Liver (tissue), 9 donors: ENCODE results near the gene GPRC5B. TPM values are rescaled to one million over a fixed set of nuclear protein-coding genes. Genes with fewer than 3 reads are reported as not detected.

Experiments
- DNase-seq: peaks from one replicate; pipeline ENCODE4 v3.0.0-alpha.2; 2017; ENCODE audit warnings: low spot score
- H3K27ac ChIP-seq, 2 donors: one replicate each; pipeline ENCODE4 v1.7.0; 2013; ENCODE audit warnings: inconsistent platforms in 2 of 2, low read length in 2 of 2, control low read depth in 1 of 2, low read depth in 1 of 2, mild to moderate bottlenecking in 1 of 2
- H3K27me3 ChIP-seq, 4 donors: one replicate each; pipeline versions ENCODE4 v1.6.1 to v1.7.0; 2013; ENCODE audit warnings: low read length in 3 of 4, inconsistent platforms in 1 of 4, mild to moderate bottlenecking in 1 of 4, moderate library complexity in 1 of 4; ENCODE audit not compliant: control insufficient read depth in 4 of 4, insufficient read depth in 4 of 4
- H3K36me3 ChIP-seq, 4 donors: one replicate each; pipeline versions ENCODE4 v1.6.1 to v1.7.0; 2013; ENCODE audit warnings: low read length in 3 of 4, mild to moderate bottlenecking in 3 of 4, low read depth in 1 of 4, moderate library complexity in 1 of 4; ENCODE audit not compliant: control insufficient read depth in 4 of 4, insufficient read depth in 3 of 4
- H3K4me1 ChIP-seq, 4 donors: one replicate each; pipeline versions ENCODE4 v1.6.1 to v1.7.0; 2013; ENCODE audit warnings: low read length in 3 of 4, mild to moderate bottlenecking in 3 of 4, moderate library complexity in 1 of 4; ENCODE audit not compliant: control insufficient read depth in 4 of 4, insufficient read depth in 4 of 4
- H3K4me3 ChIP-seq, 3 donors: one replicate each; pipeline versions ENCODE4 v1.6.1 to v1.7.0; 2013; ENCODE audit warnings: low read length in 3 of 3, control low read depth in 1 of 3, low read depth in 1 of 3, mild to moderate bottlenecking in 1 of 3
- H3K9ac ChIP-seq, 2 donors: one replicate each; pipeline ENCODE4 v1.7.0; 2013; ENCODE audit warnings: low read length in 2 of 2, mild to moderate bottlenecking in 2 of 2, moderate library complexity in 2 of 2, control low read depth in 1 of 2, low read depth in 1 of 2
- H3K9me3 ChIP-seq, 4 donors: one replicate each; pipeline versions ENCODE4 v1.6.1 to v1.7.0; 2013; ENCODE audit warnings: low read length in 3 of 4; ENCODE audit not compliant: control insufficient read depth in 4 of 4
- CTCF ChIP-seq: fragments of 150-350 bp; IDR thresholded peaks from 2 replicates; pipeline ENCODE4 v1.5.1; 2017; ENCODE audit warnings: improper control_type of control experiment, low read depth, low read length; ENCODE audit not compliant: missing input control
- EGR1 ChIP-seq, 2 donors: IDR thresholded peaks; 2 replicates each; pipeline ENCODE4 v1.6.1; 2016 to 2018; ENCODE audit warnings: antibody characterized with exemption in 2 of 2, low read depth in 2 of 2
- FOXA1 ChIP-seq: IDR thresholded peaks from 2 replicates; pipeline ENCODE4 v1.6.1; 2016; ENCODE audit warnings: antibody characterized with exemption
- FOXA2 ChIP-seq: IDR thresholded peaks from 2 replicates; pipeline ENCODE4 v1.6.1; 2016; ENCODE audit warnings: antibody characterized with exemption
- GABPA ChIP-seq, 2 donors: IDR thresholded peaks in 1 of 2; conservative IDR thresholded peaks in 1 of 2; 2 replicates each; pipeline ENCODE4 v1.6.1; 2016; ENCODE audit warnings: antibody characterized with exemption in 2 of 2, mild to moderate bottlenecking in 1 of 2, moderate library complexity in 1 of 2
- HNF4A ChIP-seq, 2 donors: conservative IDR thresholded peaks; 2 replicates each; pipeline ENCODE4 v1.6.1; 2016; ENCODE audit warnings: antibody characterized with exemption in 2 of 2, mild to moderate bottlenecking in 2 of 2
- HNF4G ChIP-seq: IDR thresholded peaks from 2 replicates; pipeline ENCODE4 v1.6.1; 2016; ENCODE audit warnings: antibody characterized with exemption
- NR2F2 ChIP-seq: IDR thresholded peaks from 2 replicates; pipeline ENCODE4 v1.6.1; 2016; ENCODE audit warnings: antibody characterized with exemption
- RAD21 ChIP-seq, 2 donors: IDR thresholded peaks; 2 replicates each; pipeline ENCODE4 v1.6.1; 2016; ENCODE audit warnings: antibody characterized with exemption in 2 of 2, mild to moderate bottlenecking in 2 of 2
- RXRA ChIP-seq, 2 donors: IDR thresholded peaks; 2 replicates each; pipeline ENCODE4 v1.6.1; 2017 to 2018; ENCODE audit warnings: antibody characterized with exemption in 2 of 2, mild to moderate bottlenecking in 1 of 2
- SP1 ChIP-seq: IDR thresholded peaks from 2 replicates; pipeline ENCODE4 v1.6.1; 2018; ENCODE audit warnings: antibody characterized with exemption, mild to moderate bottlenecking
- TAF1 ChIP-seq: conservative IDR thresholded peaks from 2 replicates; pipeline ENCODE4 v1.6.1; 2016; ENCODE audit warnings: antibody characterized with exemption, mild to moderate bottlenecking
- YY1 ChIP-seq: IDR thresholded peaks from 2 replicates; pipeline ENCODE4 v1.6.1; 2016; ENCODE audit warnings: antibody characterized with exemption, mild to moderate bottlenecking
- ZBTB33 ChIP-seq: IDR thresholded peaks from 2 replicates; pipeline ENCODE4 v1.6.1; 2016; ENCODE audit warnings: antibody characterized with exemption
- WGBS: extraction: QIAGEN DNeasy Blood & Tissue Kit; methylation state at CpG from one replicate; pipeline ENCODE4 v1.1.7; 2013; 5-methylcytosine and 5-hydroxymethylcytosine counted together
- polyA plus RNA-seq, 2 donors: library from polyadenylated mRNA; stranded (reverse) in 1 of 2; unstranded in 1 of 2; fragments of 200-250 nt in 1 of 2; fragments of >200 nt in 1 of 2; fragmentation: Nextera tagmentation in 1 of 2; extraction: Ambion mirVana in 1 of 2; gene quantifications; one replicate each; pipeline versions ENCODE4 v1.2.1 to v1.2.3, GENCODE V29; 2013 to 2015
- total RNA-seq, 2 donors: library from RNA; depleted of rRNA; stranded (reverse); fragments of >200 nt; gene quantifications; one replicate each; pipeline ENCODE4 v1.2.3, GENCODE V29; 2014
- TF ChIP-seq, protein P1 (sequence below): IDR thresholded peaks from 2 replicates; pipeline ENCODE4 v1.6.1; 2016; ENCODE audit warnings: antibody characterized with exemption, mild to moderate bottlenecking
- TF ChIP-seq, protein P2 (sequence below): IDR thresholded peaks from 2 replicates; pipeline ENCODE4 v1.6.1; 2016; ENCODE audit warnings: antibody characterized with exemption
- donor health status: healthy.
- donor health status: healthy.
- donor health status: healthy.
- donor health status: healthy.
- donor health status: healthy.

Gene GPRC5B
- total and polyA plus RNA-seq, 4 donors, result 1.5 to 4.7 (median 2.7) TPM

DNA sequence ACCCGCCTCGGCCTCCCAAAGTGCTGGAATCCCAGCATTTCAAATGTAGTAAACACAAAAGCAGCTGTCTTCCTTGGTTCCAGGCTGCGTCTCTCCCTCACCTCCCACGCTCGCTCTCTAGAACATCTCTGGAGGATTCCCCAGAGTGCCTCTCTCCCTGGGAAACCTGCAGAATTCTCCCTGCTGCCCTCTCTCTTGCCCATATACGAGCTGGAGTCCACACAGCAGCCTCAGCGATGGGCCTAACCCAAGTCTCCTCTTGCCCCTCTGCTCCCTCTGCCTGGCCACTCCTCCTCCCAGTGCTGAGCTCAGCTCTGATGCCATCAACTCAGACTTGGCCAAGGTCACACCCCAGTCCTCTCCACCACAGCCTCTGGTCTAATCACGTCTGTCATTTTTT is 10.6 kb downstream of the GPRC5B start:
- Histone ChIP-seq H3K36me3 (no peaks in the 10 kb centered on the region), H3K9ac (no peak overlapping the region), H3K27me3 (no peaks in the 10 kb centered on the region), H3K4me1 (no peaks in the 10 kb centered on the region), H3K9me3 (no peaks in the 10 kb centered on the region), H3K27ac (no peak overlapping the region), H3K4me3 (no peak overlapping the region)
- DNase-seq, result no peak
- 78% methylated on average over 8 of the region's 8 CpGs for WGBS
- TF ChIP-seq FOXA2, result no peak
- no peak for TF ChIP-seq NR2F2
- TF ChIP-seq, protein P1, sequence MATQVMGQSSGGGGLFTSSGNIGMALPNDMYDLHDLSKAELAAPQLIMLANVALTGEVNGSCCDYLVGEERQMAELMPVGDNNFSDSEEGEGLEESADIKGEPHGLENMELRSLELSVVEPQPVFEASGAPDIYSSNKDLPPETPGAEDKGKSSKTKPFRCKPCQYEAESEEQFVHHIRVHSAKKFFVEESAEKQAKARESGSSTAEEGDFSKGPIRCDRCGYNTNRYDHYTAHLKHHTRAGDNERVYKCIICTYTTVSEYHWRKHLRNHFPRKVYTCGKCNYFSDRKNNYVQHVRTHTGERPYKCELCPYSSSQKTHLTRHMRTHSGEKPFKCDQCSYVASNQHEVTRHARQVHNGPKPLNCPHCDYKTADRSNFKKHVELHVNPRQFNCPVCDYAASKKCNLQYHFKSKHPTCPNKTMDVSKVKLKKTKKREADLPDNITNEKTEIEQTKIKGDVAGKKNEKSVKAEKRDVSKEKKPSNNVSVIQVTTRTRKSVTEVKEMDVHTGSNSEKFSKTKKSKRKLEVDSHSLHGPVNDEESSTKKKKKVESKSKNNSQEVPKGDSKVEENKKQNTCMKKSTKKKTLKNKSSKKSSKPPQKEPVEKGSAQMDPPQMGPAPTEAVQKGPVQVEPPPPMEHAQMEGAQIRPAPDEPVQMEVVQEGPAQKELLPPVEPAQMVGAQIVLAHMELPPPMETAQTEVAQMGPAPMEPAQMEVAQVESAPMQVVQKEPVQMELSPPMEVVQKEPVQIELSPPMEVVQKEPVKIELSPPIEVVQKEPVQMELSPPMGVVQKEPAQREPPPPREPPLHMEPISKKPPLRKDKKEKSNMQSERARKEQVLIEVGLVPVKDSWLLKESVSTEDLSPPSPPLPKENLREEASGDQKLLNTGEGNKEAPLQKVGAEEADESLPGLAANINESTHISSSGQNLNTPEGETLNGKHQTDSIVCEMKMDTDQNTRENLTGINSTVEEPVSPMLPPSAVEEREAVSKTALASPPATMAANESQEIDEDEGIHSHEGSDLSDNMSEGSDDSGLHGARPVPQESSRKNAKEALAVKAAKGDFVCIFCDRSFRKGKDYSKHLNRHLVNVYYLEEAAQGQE, result no peak
- TF ChIP-seq RAD21 (IDR thresholded peaks at IDR 0.05), result no peak
- no peak for TF ChIP-seq HNF4A (conservative IDR thresholded peaks at IDR 0.05)
- TF ChIP-seq CTCF, result no peak
- TF ChIP-seq FOXA1, result no peak
- TF ChIP-seq YY1, result no peak
- TF ChIP-seq RXRA (IDR thresholded peaks at IDR 0.05), result no peak
- no peak for TF ChIP-seq EGR1 (IDR thresholded peaks at IDR 0.05; ENCODE audit: low read depth in 2 of 2)

DNA sequence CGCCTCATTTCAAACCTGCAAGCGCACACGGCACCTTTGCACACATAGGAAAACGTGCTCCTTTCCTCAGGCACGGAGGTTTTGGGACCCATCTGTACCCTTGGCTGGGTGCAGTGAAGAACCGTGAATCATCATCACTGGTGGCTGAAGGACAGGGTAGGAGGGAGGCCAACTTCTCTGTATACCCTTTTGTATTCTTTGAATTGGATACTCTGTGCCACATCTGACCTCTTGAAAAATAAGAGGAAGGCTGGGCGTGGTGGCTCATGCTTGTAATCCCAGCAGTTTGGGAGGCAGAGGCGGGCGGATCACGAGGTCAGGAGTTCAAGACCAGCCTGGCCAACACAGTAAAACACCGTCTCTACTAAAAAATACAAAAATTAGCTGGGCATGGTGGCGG is 11.7 kb downstream of the GPRC5B start:
- H3K9me3 ChIP-seq, result no peaks in the 10 kb centered on the region
- no peak for DNase-seq
- no peak overlapping the region for H3K4me3 ChIP-seq
- TF ChIP-seq NR2F2, result no peak
- no peak for TF ChIP-seq YY1
- TF ChIP-seq HNF4G, result no peak
- TF ChIP-seq TAF1, result no peak
- TF ChIP-seq SP1, result no peak
- 91% methylated on average over 12 of the region's 12 CpGs for WGBS
- H3K9ac ChIP-seq, result no peak overlapping the region
- no peaks in the 10 kb centered on the region for H3K4me1 ChIP-seq
- no peaks in the 10 kb centered on the region for H3K27me3 ChIP-seq
- H3K36me3 ChIP-seq, result no peaks in the 10 kb centered on the region
- no peak overlapping the region for H3K27ac ChIP-seq

DNA sequence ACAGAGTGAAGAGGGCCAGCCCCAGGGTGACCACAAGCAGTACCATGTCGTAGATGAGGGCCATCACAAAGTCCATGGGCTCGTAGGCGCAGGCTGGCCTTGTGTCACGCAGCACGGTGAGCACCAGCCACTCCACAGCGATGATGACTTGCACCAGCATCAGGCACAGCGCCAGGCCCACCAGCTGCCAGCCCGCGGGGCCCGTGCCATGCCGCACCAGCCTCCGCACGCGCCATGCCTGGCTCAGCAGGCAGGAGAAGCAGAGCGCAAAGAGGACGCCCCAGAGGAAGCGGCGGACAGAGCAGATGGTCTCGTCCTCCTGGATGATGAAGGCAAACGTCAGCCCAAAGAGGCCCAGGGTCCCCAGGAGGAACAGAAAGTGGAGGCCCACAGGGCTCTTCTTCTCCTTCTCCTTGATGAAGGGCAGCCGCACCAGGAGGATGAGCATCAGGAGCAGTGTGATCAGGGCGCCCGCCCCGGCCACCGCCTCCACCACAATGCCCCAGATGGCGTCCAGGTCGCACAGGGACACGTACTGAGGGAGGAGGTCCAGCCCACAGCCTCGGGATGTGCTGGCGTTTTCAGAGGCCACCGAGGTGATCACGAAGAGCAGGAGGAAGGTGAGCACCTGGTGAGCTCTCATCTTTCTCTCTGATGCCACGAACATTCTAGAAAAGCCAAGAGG is 12.3 kb downstream of the GPRC5B start:
- no peaks in the 10 kb centered on the region for H3K9me3 ChIP-seq
- H3K36me3 ChIP-seq, result no peaks in the 10 kb centered on the region
- no peaks in the 10 kb centered on the region for H3K27me3 ChIP-seq
- H3K27ac ChIP-seq, result no peak overlapping the region
- DNase-seq, result no peak
- H3K9ac ChIP-seq, result no peak overlapping the region
- no peaks in the 10 kb centered on the region for H3K4me1 ChIP-seq
- no peak overlapping the region for H3K4me3 ChIP-seq
- TF ChIP-seq YY1 (no peak), GABPA (IDR thresholded peaks at IDR 0.05 in 1 of 2, conservative IDR thresholded peaks at IDR 0.05 in 1 of 2) (no peak), ZBTB33 (no peak), NR2F2 (no peak), RXRA (IDR thresholded peaks at IDR 0.05) (no peak), FOXA1 (no peak), HNF4G (no peak)
- TF ChIP-seq, protein P2, sequence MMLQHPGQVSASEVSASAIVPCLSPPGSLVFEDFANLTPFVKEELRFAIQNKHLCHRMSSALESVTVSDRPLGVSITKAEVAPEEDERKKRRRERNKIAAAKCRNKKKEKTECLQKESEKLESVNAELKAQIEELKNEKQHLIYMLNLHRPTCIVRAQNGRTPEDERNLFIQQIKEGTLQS, result no peak
- 96% methylated on average over 33 of the region's 33 CpGs for WGBS
